GM21717 (cell line): ENCODE measurements around the gene BMPER.

Experiments used
- ATAC-seq: cut with Tn5 transposase; IDR thresholded peaks from one replicate; pipeline ENCODE4 v1.9.1; 2021; ENCODE audit warnings: mild to moderate bottlenecking, moderate library complexity; ENCODE audit not compliant: unreplicated experiment

BMPER gene

GRCh38 chr7:34016876-34017275 lies 111.5 kb downstream of the BMPER start:
- ATAC-seq = no peak

- ATAC-seq = no peak
Observed at GRCh38 chr7:34019301-34019790, 114.0 kb downstream of the BMPER start.

- ATAC-seq = no peak
Observed at GRCh38 chr7:34022626-34023025, 117.3 kb downstream of the BMPER start.

- no peak for ATAC-seq
Observed at GRCh38 chr7:34025600-34025999, 120.3 kb downstream of the BMPER start.

GRCh38 chr7:34026481-34027190 lies 121.3 kb downstream of the BMPER start:
- ATAC-seq = no peak

GRCh38 chr7:34031156-34031555 lies 125.8 kb downstream of the BMPER start:
- ATAC-seq = no peak

- no peak for ATAC-seq
Observed at GRCh38 chr7:34034728-34035127, 129.4 kb downstream of the BMPER start.

GRCh38 chr7:34036051-34036920 lies 130.9 kb downstream of the BMPER start:
- ATAC-seq = no peak

GRCh38 chr7:34036972-34037792 lies 131.8 kb downstream of the BMPER start:
- ATAC-seq = no peak

GRCh38 chr7:34038816-34039470 lies 133.6 kb downstream of the BMPER start:
- no peak for ATAC-seq

- ATAC-seq = no peak
Observed at GRCh38 chr7:34041707-34042106, 136.4 kb downstream of the BMPER start.

GRCh38 chr7:34042406-34042805 lies 137.1 kb downstream of the BMPER start:
- ATAC-seq = no peak

- no peak for ATAC-seq
Observed at GRCh38 chr7:34043461-34044305, 138.3 kb downstream of the BMPER start.

- no peak for ATAC-seq
Observed at GRCh38 chr7:34044306-34044643, 138.9 kb downstream of the BMPER start.

GRCh38 chr7:34044734-34045353 lies 139.5 kb downstream of the BMPER start:
- ATAC-seq = no peak

GRCh38 chr7:34048445-34048844 lies 143.1 kb downstream of the BMPER start:
- no peak for ATAC-seq

- no peak for ATAC-seq
Observed at GRCh38 chr7:34054075-34054474, 148.7 kb downstream of the BMPER start.

- ATAC-seq = no peak
Observed at GRCh38 chr7:34057136-34057535, 151.8 kb downstream of the BMPER start.

- no peak for ATAC-seq
Observed at GRCh38 chr7:34057956-34058355, 152.6 kb downstream of the BMPER start.

- no peak for ATAC-seq
Observed at GRCh38 chr7:34058801-34059135, 153.4 kb downstream of the BMPER start.
